ENCODE results near the gene ICE2. TPM values are rescaled to one million over a fixed set of nuclear protein-coding genes. Genes with fewer than 3 reads are reported as not detected.

Gene ICE2
- total and polyA plus RNA-seq, 2 of the 8 experiments (the other 6 are each of a cell fraction or from before 2014, with no cell fraction given) = 40.0 to 87.3 TPM

DNA sequence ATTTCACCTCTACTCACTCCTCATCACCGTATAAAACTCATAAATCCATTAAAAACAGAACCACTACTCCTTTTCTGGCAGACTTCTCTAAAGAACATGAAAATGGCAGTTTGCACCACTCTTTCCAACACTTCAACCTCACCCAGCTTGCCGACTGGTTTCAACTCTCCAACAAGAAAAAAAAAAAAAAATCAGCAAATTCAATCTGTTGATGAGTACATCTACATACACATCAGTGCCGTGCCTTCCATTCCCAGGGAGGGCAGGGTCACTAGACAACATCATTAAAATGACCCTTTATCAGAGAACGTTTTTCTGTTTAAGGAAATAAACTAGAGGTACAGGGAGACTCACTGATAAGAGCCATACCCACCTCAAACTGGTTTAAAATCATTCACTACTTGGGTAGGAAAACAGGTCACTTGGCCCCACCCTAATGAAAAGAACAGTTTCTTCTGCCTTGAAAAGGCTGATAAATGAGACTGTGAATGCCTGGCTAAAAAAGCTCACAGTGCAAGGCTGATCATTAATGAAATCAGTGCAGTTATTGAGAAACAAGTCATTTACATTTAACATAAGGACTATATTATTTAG is 87.1 kb downstream of the ICE2 start:
- Histone ChIP-seq H4K5ac (ENCODE audit: insufficient read length, low read depth, low read length) (no peak overlapping the region), H3K4ac (replicated peaks; ENCODE audit: insufficient read length, low read depth, low read length) (no peak overlapping the region), H3K4me1 (replicated peaks in 1 of 4; ENCODE audit: control insufficient read depth in 3 of 4, insufficient read depth in 4 of 4, low read length in 3 of 4) (peaks cover 11 to 27% (median 18%) of the 10 kb centered on the region in 4 experiments; a peak in 6 of 7 replicates), H3K27me3 (replicated peaks in 1 of 4; ENCODE audit: control insufficient read depth in 3 of 4, extremely low read depth in 1 of 4, insufficient read depth in 3 of 4, low read length in 3 of 4) (peaks cover 0 to 4% (median 2%) of the 10 kb centered on the region in 4 experiments; a peak in 5 of 7 replicates), H3K18ac (ENCODE audit: extremely low read depth, low read length) (no peak overlapping the region), H2AK5ac (ENCODE audit: low read depth, low read length) (no peak overlapping the region; the same call in 1 of the 2 replicates), H4K20me1 (replicated peaks in 1 of 2; ENCODE audit: control insufficient read depth in 1 of 2, insufficient read depth in 2 of 2, low read length in 2 of 2) (peaks cover 0 to 9% of the 10 kb centered on the region in 2 experiments), H3K27ac (ENCODE audit: low read depth, low read length) (no peak overlapping the region), H3K23ac (ENCODE audit: insufficient read length) (no peak overlapping the region), H3K36me3 (ENCODE audit: control insufficient read depth in 2 of 4, insufficient read depth in 4 of 4, low read length in 3 of 4) (peaks cover 0 to 16% (median 0%) of the 10 kb centered on the region in 4 experiments; a peak in 1 of 8 replicates), H2BK120ac (replicated peaks; ENCODE audit: low read depth, low read length) (no peak overlapping the region), H3K79me1 (ENCODE audit: low read depth, low read length) (peaks cover 9% of the 10 kb centered on the region; the same call in 1 of the 2 replicates), H3K9ac (replicated peaks in 1 of 4; ENCODE audit: extremely low read depth in 1 of 4, low read depth in 3 of 4, low read length in 3 of 4) (no peak overlapping the region), H3K14ac (ENCODE audit: insufficient read length) (no peak overlapping the region), H3K23me2 (ENCODE audit: low read depth, low read length) (peaks cover 4% of the 10 kb centered on the region; the same call in 1 of the 2 replicates), H2BK5ac (ENCODE audit: low read depth, low read length) (no peak overlapping the region), H2AFZ (ENCODE audit: low read length) (no peak overlapping the region), H2BK15ac (ENCODE audit: low read length) (no peak overlapping the region), H2BK20ac (ENCODE audit: low read length) (no peak overlapping the region), H3K79me2 (ENCODE audit: control insufficient read depth in 1 of 2, insufficient read depth in 2 of 2, low read length in 2 of 2) (peaks cover 0 to 49% of the 10 kb centered on the region in 2 experiments; a peak in 2 of 4 replicates), H4K91ac (replicated peaks; ENCODE audit: insufficient read length, low read length) (no peak overlapping the region), H3K9me3 (ENCODE audit: insufficient read depth in 2 of 2, low read depth in 1 of 2, low read length in 1 of 2) (no peaks in the 10 kb centered on the region), H3K4me3 (ENCODE audit: extremely low read depth in 1 of 4, insufficient read depth in 2 of 4, low read depth in 3 of 4, low read length in 4 of 4) (no peak overlapping the region), H3K56ac (replicated peaks; ENCODE audit: insufficient read length, low read depth, low read length) (no peak overlapping the region), H4K8ac (ENCODE audit: extremely low read depth, insufficient read depth, low read length) (no peak overlapping the region), H3K4me2 (ENCODE audit: insufficient read depth in 1 of 2, low read depth in 2 of 2, low read length in 2 of 2) (peak overlapping the region; percentile 5 to 6; a peak in 2 of 4 replicates), H2BK12ac (ENCODE audit: low read depth, low read length) (no peak overlapping the region)
- ChIA-PET POLR2A (ENCODE audit: partially characterized antibody) (no interaction called here), CTCF (ENCODE audit: partially characterized antibody) (interaction anchor here (0.8 kb wide), 1 partner anchor 15 kb away, joined by 3 read pairs; no protein-coding TSS in a partner anchor)
- no peak for DNase-seq (ENCODE audit: low read depth in 1 of 2, low spot score in 2 of 2)
- no peak for FAIRE-seq
- WGBS, 2 experiments (ENCODE audit: extremely low coverage in 1 of 2, insufficient coverage in 1 of 2, insufficient read length in 1 of 2, insufficient replicate concordance in 2 of 2, low coverage in 1 of 2, low lambda C conversion rate in 2 of 2, missing lambda C conversion rate in 1 of 2) = 51% methylated on average over 4 of the region's 4 CpGs; no CpG with 5 or more reads in 1 of the 2 experiments
- TF ChIP-seq NRF1 (IDR thresholded peaks at IDR 0.05; ENCODE audit: low read depth, low read length) (no peak), SAP30 (IDR thresholded peaks at IDR 0.05; ENCODE audit: insufficient read depth, insufficient replicate concordance, low read length) (no peak), SIN3A (conservative IDR thresholded peaks at IDR 0.05 in 1 of 2, IDR thresholded peaks at IDR 0.05 in 1 of 2; ENCODE audit: low read depth in 1 of 2, low read length in 2 of 2) (no peak), KDM5A (IDR thresholded peaks at IDR 0.05; ENCODE audit: low read length) (no peak), GABPA (IDR thresholded peaks at IDR 0.05; ENCODE audit: borderline replicate concordance, insufficient read depth, low read length) (no peak), RAD21 (IDR thresholded peaks at IDR 0.05 in 1 of 2, conservative IDR thresholded peaks at IDR 0.05 in 1 of 2; ENCODE audit: low read depth in 2 of 2, low read length in 2 of 2) (no peak), RFX5 (IDR thresholded peaks at IDR 0.05; ENCODE audit: borderline replicate concordance, low read depth, low read length) (no peak), KDM1A (IDR thresholded peaks at IDR 0.05; ENCODE audit: borderline replicate concordance, low read length) (no peak), PHF8 (conservative IDR thresholded peaks at IDR 0.05; ENCODE audit: low read depth, low read length) (no peak)
- TF ChIP-seq, protein P1, sequence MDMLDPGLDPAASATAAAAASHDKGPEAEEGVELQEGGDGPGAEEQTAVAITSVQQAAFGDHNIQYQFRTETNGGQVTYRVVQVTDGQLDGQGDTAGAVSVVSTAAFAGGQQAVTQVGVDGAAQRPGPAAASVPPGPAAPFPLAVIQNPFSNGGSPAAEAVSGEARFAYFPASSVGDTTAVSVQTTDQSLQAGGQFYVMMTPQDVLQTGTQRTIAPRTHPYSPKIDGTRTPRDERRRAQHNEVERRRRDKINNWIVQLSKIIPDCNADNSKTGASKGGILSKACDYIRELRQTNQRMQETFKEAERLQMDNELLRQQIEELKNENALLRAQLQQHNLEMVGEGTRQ (IDR thresholded peaks at IDR 0.05; ENCODE audit: low read length) = no peak

All from H1 (cell line).